HEK293 (cell line): ENCODE measurements around the gene DEF6.

Experiments used
- CTCF ChIA-PET: fragments of 350-600 bp; formaldehyde crosslinking; extraction: SDS; loops from one replicate; lab custom pipeline; 2021; ENCODE audit warnings: antibody characterized with exemption; lab: Yijun Ruan, JAX
- POLR2A ChIA-PET: fragments of 300-600 bp; formaldehyde crosslinking; extraction: SDS; loops from one replicate; lab custom pipeline; 2020; ENCODE audit warnings: antibody characterized with exemption, inconsistent platforms; lab: Yijun Ruan, JAX
- H3K27ac ChIP-seq: fragments of 200-500 bp; sonication (Bioruptor generic); 2 replicates; pipeline ENCODE4 v1.5.1; 2014; ENCODE audit warnings: low read depth, low read length, control low read depth, inconsistent platforms; ENCODE audit errors: extremely low read depth
- H3K36me3 ChIP-seq, 2 experiments: fragments of 200-500 bp in 1 of 2; sonication (Bioruptor generic) in 1 of 2; 1 replicate in 1 of 2; 2 replicates in 1 of 2; pipeline ENCODE4 v1.5.1; 2014 to 2017; ENCODE audit warnings: inconsistent platforms in 2 of 2, low read length in 2 of 2; ENCODE audit not compliant: control insufficient read depth in 2 of 2, insufficient read depth in 1 of 2
- H3K4me1 ChIP-seq: fragments of 200-500 bp; sonication (Bioruptor generic); 2 replicates; pipeline ENCODE4 v1.5.1; 2014; ENCODE audit warnings: mild to moderate bottlenecking, low read length, inconsistent platforms; ENCODE audit not compliant: control insufficient read depth, insufficient read depth
- H3K4me3 ChIP-seq: 2 replicates; pipeline ENCODE4 v1.5.1; 2011; ENCODE audit warnings: low read depth, mild to moderate bottlenecking, control low read depth, low read length, moderate library complexity
- H3K9me3 ChIP-seq: fragments of 200-500 bp; sonication (Bioruptor generic); 2 replicates; pipeline ENCODE4 v1.5.1; 2014; ENCODE audit warnings: low read depth, low read length, inconsistent platforms; ENCODE audit not compliant: control insufficient read depth, insufficient read depth
- HOXA7 ChIP-seq: sonication (generic); formaldehyde crosslinking; IDR thresholded peaks from 2 replicates; pipeline ENCODE4 v1.8.1; 2022; ENCODE audit warnings: missing genetic modification reagents, borderline replicate concordance
- MYNN ChIP-seq: fragments of 450-650 bp; formaldehyde crosslinking; IDR thresholded peaks from 2 replicates; pipeline ENCODE4 v1.5.1; 2016; ENCODE audit warnings: missing biosample characterization, missing genetic modification characterization, borderline replicate concordance
- OSR2 ChIP-seq: fragments of 450-650 bp; formaldehyde crosslinking; IDR thresholded peaks from 2 replicates; pipeline ENCODE4 v1.5.1; 2016; ENCODE audit warnings: missing biosample characterization, missing genetic modification characterization
- PRDM1 ChIP-seq: fragments of 450-650 bp; formaldehyde crosslinking; IDR thresholded peaks from 2 replicates; pipeline ENCODE4; 2016; ENCODE audit warnings: missing biosample characterization, missing genetic modification characterization
- ZBTB1 ChIP-seq: fragments of 450-650 bp; formaldehyde crosslinking; IDR thresholded peaks from 2 replicates; pipeline ENCODE4 v1.5.1; 2016; ENCODE audit warnings: missing biosample characterization, missing genetic modification characterization
- ZBTB20 ChIP-seq: fragments of 450-650 bp; formaldehyde crosslinking; IDR thresholded peaks from 2 replicates; pipeline ENCODE4 v1.5.1; 2016; ENCODE audit warnings: missing biosample characterization, missing genetic modification characterization
- ZFP3 ChIP-seq: fragments of 450-650 bp; formaldehyde crosslinking; IDR thresholded peaks from 2 replicates; pipeline ENCODE4 v1.5.1; 2016; ENCODE audit warnings: low read depth, missing biosample characterization, missing genetic modification characterization
- ZFP69B ChIP-seq: fragments of 450-650 bp; formaldehyde crosslinking; IDR thresholded peaks from 2 replicates; pipeline ENCODE4 v1.5.1; 2016; ENCODE audit warnings: missing biosample characterization, missing genetic modification characterization
- ZNF10 ChIP-seq: fragments of 450-650 bp; formaldehyde crosslinking; IDR thresholded peaks from 2 replicates; pipeline ENCODE4 v1.5.1; 2017; ENCODE audit warnings: missing biosample characterization, missing genetic modification characterization
- ZNF24 ChIP-seq: fragments of 450-650 bp; formaldehyde crosslinking; IDR thresholded peaks from 2 replicates; pipeline ENCODE4 v1.5.1; 2016; ENCODE audit warnings: missing biosample characterization, missing genetic modification characterization
- ZNF266 ChIP-seq: fragments of 450-650 bp; formaldehyde crosslinking; IDR thresholded peaks from 2 replicates; pipeline ENCODE4 v1.5.1; 2016; ENCODE audit warnings: missing biosample characterization, missing genetic modification characterization, low read depth
- ZNF354C ChIP-seq: fragments of 450-650 bp; formaldehyde crosslinking; IDR thresholded peaks from 2 replicates; pipeline ENCODE4 v1.5.1; 2016; ENCODE audit warnings: missing biosample characterization, missing genetic modification characterization, low read depth, borderline replicate concordance
- ZNF560 ChIP-seq: fragments of 450-650 bp; formaldehyde crosslinking; IDR thresholded peaks from 2 replicates; pipeline ENCODE4 v1.5.1; 2017; ENCODE audit warnings: missing biosample characterization, missing genetic modification characterization, borderline replicate concordance
- ZNF701 ChIP-seq: fragments of 450-650 bp; formaldehyde crosslinking; IDR thresholded peaks from 2 replicates; pipeline ENCODE4 v1.5.1; 2016; ENCODE audit warnings: missing biosample characterization, missing genetic modification characterization
- ZNF785 ChIP-seq: fragments of 450-650 bp; formaldehyde crosslinking; IDR thresholded peaks from 2 replicates; pipeline ENCODE4 v1.5.1; 2016; ENCODE audit warnings: missing biosample characterization, missing genetic modification characterization
- ZNF791 ChIP-seq: fragments of 450-650 bp; formaldehyde crosslinking; IDR thresholded peaks from 2 replicates; pipeline ENCODE4 v1.5.1; 2016; ENCODE audit warnings: missing biosample characterization, missing genetic modification characterization
- ZNF792 ChIP-seq: fragments of 450-650 bp; formaldehyde crosslinking; IDR thresholded peaks from 2 replicates; pipeline ENCODE4 v1.5.1; 2016; ENCODE audit warnings: missing biosample characterization, missing genetic modification characterization
- ZSCAN23 ChIP-seq: fragments of 450-650 bp; formaldehyde crosslinking; IDR thresholded peaks from 2 replicates; pipeline ENCODE4 v1.5.1; 2016; ENCODE audit warnings: missing biosample characterization, missing genetic modification characterization
- TF ChIP-seq, protein P1 (sequence below): fragments of 450-650 bp; formaldehyde crosslinking; IDR thresholded peaks from 2 replicates; pipeline ENCODE4 v1.5.1; 2017; ENCODE audit warnings: missing biosample characterization, missing genetic modification characterization
- TF ChIP-seq, protein P2 (sequence below): fragments of 450-650 bp; formaldehyde crosslinking; IDR thresholded peaks from 2 replicates; pipeline ENCODE4 v1.5.1; 2017; ENCODE audit warnings: missing biosample characterization, missing genetic modification characterization
- TF ChIP-seq, protein P3 (sequence below): fragments of 450-650 bp; formaldehyde crosslinking; IDR thresholded peaks from 2 replicates; pipeline ENCODE4 v1.5.1; 2017; ENCODE audit warnings: missing biosample characterization, missing genetic modification characterization
- TF ChIP-seq, protein P4 (sequence below): fragments of 450-650 bp; formaldehyde crosslinking; IDR thresholded peaks from 2 replicates; pipeline ENCODE4 v1.5.1; 2017; ENCODE audit warnings: missing biosample characterization, mild to moderate bottlenecking, missing genetic modification characterization, moderate library complexity
- TF ChIP-seq, protein P5 (sequence below): sonication (generic); formaldehyde crosslinking; IDR thresholded peaks from 2 replicates; pipeline ENCODE4 v1.8.1; 2022; ENCODE audit warnings: mild to moderate bottlenecking, moderate library complexity, missing genetic modification reagents

DEF6 gene

DNA sequence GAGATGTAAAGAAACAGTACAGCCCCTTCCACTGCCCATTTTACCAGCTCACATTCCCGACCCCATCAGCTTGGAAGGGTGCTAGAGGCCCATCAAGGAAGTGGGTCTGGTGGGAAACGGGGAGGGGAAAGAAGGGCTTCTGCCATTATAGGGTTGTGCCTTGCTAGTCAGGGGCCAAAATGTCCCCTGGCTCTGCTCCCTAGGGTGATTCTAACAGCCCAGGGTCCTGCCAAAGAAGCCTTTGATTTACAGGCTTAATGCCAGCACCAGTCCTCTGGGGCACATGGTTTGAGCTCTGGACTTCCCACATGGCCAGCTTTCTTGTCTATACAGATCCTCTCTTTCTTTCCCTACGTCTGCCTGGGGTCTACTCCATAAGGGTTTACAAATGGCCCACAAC, 48.7 kb upstream of the DEF6 start (continued):
- TF ChIP-seq, protein P1, sequence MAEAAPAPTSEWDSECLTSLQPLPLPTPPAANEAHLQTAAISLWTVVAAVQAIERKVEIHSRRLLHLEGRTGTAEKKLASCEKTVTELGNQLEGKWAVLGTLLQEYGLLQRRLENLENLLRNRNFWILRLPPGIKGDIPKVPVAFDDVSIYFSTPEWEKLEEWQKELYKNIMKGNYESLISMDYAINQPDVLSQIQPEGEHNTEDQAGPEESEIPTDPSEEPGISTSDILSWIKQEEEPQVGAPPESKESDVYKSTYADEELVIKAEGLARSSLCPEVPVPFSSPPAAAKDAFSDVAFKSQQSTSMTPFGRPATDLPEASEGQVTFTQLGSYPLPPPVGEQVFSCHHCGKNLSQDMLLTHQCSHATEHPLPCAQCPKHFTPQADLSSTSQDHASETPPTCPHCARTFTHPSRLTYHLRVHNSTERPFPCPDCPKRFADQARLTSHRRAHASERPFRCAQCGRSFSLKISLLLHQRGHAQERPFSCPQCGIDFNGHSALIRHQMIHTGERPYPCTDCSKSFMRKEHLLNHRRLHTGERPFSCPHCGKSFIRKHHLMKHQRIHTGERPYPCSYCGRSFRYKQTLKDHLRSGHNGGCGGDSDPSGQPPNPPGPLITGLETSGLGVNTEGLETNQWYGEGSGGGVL (tag by site-specific recombination), result no peak
- TF ChIP-seq ZNF24 (tag by site-specific recombination), result no peak
- no peak for TF ChIP-seq ZNF785 (tag by site-specific recombination)
- TF ChIP-seq, protein P2, sequence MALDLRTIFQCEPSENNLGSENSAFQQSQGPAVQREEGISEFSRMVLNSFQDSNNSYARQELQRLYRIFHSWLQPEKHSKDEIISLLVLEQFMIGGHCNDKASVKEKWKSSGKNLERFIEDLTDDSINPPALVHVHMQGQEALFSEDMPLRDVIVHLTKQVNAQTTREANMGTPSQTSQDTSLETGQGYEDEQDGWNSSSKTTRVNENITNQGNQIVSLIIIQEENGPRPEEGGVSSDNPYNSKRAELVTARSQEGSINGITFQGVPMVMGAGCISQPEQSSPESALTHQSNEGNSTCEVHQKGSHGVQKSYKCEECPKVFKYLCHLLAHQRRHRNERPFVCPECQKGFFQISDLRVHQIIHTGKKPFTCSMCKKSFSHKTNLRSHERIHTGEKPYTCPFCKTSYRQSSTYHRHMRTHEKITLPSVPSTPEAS (tag by site-specific recombination), result no peak
- TF ChIP-seq, all 188 proteins: peak for 0

DNA sequence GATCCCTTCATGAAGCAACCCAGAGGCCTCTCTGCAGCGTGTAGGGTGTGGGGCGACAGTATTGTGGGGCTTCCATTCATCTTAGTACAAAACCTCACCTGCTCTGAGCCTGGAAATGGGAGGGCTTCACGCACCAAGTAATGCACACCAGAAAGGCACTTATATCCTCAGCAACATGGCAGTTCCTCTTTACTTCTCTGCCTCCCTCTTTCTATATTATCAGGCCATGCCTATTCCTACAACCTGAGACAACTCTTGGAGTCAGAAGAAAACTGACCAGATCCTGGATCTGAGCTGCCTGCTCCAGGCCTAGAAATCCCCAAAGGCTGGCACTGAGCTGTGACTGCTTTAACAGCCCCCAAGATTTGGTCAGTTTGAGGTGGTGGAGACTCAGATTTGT, 45.7 kb upstream of the DEF6 start:
- ChIA-PET CTCF (interaction anchor here (2.8 kb wide), 1 partner anchor 11 kb away, joined by 15 read pairs; no protein-coding TSS in a partner anchor), POLR2A (no interaction called here)
- TF ChIP-seq PRDM1 (tag by site-specific recombination) (no peak), ZNF701 (tag by site-specific recombination) (no peak)
- Histone ChIP-seq H3K4me1 (no peaks in the 10 kb centered on the region), H3K27ac (no peak overlapping the region), H3K36me3 (no peaks in the 10 kb centered on the region), H3K4me3 (no peak overlapping the region), H3K9me3 (no peaks in the 10 kb centered on the region)

DNA sequence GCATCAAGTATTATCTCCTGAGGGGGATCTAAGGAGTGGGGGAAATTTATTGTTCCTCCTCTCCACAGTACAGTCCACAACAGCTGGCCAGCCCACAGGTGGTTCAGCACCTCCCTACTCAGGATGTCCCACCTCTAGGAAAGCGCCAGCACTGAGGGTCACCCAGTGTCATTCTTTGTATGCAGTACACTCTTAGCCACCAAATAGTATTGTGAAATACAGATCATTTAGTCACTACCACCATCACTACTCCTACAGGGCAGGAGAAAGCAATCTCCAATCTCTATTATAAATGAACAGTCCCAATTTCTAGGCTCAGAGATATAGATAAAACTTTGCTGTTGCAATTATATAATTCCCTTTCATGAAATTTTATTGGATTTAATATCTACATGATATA, 44.4 kb upstream of the DEF6 start:
- Histone ChIP-seq H3K27ac (no peak overlapping the region), H3K36me3 (no peaks in the 10 kb centered on the region), H3K4me3 (no peak overlapping the region), H3K9me3 (no peaks in the 10 kb centered on the region), H3K4me1 (no peaks in the 10 kb centered on the region)
- ChIA-PET CTCF (interaction anchor here (2.8 kb wide), 1 partner anchor 13 kb away, joined by 15 read pairs; no protein-coding TSS in a partner anchor), POLR2A (no interaction called here)
- TF ChIP-seq MYNN (no peak), HOXA7 (CRISPR knock-in tag) (no peak), ZNF792 (tag by site-specific recombination) (no peak), ZNF791 (tag by site-specific recombination) (no peak), ZFP3 (tag by site-specific recombination) (no peak), ZNF10 (tag by site-specific recombination) (no peak), ZBTB1 (no peak), ZSCAN23 (no peak), ZBTB20 (tag by site-specific recombination) (no peak), PRDM1 (tag by site-specific recombination) (no peak)

DNA sequence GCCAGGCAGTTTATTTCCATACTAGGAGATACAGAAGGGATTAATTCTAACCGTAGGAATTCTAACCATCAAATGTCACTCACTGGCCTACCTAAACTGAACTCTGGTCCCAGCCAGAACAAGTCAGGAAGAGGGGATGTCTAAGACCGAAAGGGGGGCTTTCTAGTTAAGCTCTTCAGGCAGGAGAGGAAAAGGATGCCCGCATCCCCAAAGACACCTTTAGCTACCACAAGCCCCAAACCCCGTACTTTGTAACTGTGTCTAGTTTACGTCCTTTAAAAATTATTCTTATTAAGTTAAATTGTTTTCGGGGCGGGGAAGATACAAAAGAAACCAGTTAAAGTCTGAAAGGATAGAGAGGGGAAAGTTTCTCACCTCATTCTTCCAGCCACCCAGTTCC, 39.3 kb upstream of the DEF6 start:
- peak overlapping the region; percentile 57 for H3K27ac ChIP-seq
- peaks cover 3% of the 10 kb centered on the region; the same call in 1 of the 2 replicates for H3K4me1 ChIP-seq
- H3K36me3 ChIP-seq, result no peaks in the 10 kb centered on the region
- ChIA-PET POLR2A (interaction anchor here (0.7 to 2.1 kb wide), 12 partner anchors 8 to 192 kb away, joined by 3 to 24 read pairs (median 6); no protein-coding TSS in a partner anchor), CTCF (interaction anchor here (0.7 to 5.7 kb wide), 5 partner anchors 11 to 241 kb away, joined by 3 to 64 read pairs (median 4); no protein-coding TSS in a partner anchor)
- H3K9me3 ChIP-seq, result no peaks in the 10 kb centered on the region
- peak overlapping the region; percentile 76 for H3K4me3 ChIP-seq
- no peak for TF ChIP-seq ZFP69B (tag by site-specific recombination)
- TF ChIP-seq ZNF266 (tag by site-specific recombination), result no peak
- TF ChIP-seq, protein P3, sequence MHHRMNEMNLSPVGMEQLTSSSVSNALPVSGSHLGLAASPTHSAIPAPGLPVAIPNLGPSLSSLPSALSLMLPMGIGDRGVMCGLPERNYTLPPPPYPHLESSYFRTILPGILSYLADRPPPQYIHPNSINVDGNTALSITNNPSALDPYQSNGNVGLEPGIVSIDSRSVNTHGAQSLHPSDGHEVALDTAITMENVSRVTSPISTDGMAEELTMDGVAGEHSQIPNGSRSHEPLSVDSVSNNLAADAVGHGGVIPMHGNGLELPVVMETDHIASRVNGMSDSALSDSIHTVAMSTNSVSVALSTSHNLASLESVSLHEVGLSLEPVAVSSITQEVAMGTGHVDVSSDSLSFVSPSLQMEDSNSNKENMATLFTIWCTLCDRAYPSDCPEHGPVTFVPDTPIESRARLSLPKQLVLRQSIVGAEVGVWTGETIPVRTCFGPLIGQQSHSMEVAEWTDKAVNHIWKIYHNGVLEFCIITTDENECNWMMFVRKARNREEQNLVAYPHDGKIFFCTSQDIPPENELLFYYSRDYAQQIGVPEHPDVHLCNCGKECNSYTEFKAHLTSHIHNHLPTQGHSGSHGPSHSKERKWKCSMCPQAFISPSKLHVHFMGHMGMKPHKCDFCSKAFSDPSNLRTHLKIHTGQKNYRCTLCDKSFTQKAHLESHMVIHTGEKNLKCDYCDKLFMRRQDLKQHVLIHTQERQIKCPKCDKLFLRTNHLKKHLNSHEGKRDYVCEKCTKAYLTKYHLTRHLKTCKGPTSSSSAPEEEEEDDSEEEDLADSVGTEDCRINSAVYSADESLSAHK (tag by site-specific recombination), result no peak
- no peak for TF ChIP-seq OSR2
- TF ChIP-seq, protein P4, sequence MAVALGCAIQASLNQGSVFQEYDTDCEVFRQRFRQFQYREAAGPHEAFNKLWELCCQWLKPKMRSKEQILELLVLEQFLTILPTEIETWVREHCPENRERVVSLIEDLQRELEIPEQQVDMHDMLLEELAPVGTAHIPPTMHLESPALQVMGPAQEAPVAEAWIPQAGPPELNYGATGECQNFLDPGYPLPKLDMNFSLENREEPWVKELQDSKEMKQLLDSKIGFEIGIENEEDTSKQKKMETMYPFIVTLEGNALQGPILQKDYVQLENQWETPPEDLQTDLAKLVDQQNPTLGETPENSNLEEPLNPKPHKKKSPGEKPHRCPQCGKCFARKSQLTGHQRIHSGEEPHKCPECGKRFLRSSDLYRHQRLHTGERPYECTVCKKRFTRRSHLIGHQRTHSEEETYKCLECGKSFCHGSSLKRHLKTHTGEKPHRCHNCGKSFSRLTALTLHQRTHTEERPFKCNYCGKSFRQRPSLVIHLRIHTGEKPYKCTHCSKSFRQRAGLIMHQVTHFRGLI (tag by site-specific recombination), result no peak
- TF ChIP-seq ZNF354C (tag by site-specific recombination), result no peak
- TF ChIP-seq, protein P5, sequence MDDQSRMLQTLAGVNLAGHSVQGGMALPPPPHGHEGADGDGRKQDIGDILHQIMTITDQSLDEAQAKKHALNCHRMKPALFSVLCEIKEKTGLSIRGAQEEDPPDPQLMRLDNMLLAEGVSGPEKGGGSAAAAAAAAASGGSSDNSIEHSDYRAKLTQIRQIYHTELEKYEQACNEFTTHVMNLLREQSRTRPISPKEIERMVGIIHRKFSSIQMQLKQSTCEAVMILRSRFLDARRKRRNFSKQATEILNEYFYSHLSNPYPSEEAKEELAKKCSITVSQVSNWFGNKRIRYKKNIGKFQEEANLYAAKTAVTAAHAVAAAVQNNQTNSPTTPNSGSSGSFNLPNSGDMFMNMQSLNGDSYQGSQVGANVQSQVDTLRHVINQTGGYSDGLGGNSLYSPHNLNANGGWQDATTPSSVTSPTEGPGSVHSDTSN (CRISPR knock-in tag), result no peak
- TF ChIP-seq ZNF560, result no peak
